IMR-90 (cell line): Measurements from ENCODE around the gene SLC35F1. TPM values are rescaled to one million over a fixed set of nuclear protein-coding genes. Genes with fewer than 3 reads are reported as not detected.

Experiments
- ATAC-seq: fragments of 200-7000 bp; cut with Tn5 transposase; 2 replicates; pipeline ENCODE4 v1.9.1; 2020; ENCODE audit warnings: low read depth, mild to moderate bottlenecking, moderate library complexity
- BruUV-seq: library from RNA; stranded (reverse); fragments of 400-500 nt; replicated peaks from 2 replicates; lab custom pipeline; 2021; lab: Mats Ljungman, UMichigan
- CTCF ChIA-PET: fragments of 300-600 bp; formaldehyde crosslinking; extraction: SDS; loops from one replicate; lab custom pipeline; 2021; ENCODE audit warnings: antibody characterized with exemption; lab: Yijun Ruan, JAX
- POLR2A ChIA-PET: fragments of 300-600 bp; sonication (Branson Sonifier 250); formaldehyde crosslinking; loops from one replicate; lab custom pipeline; 2022; ENCODE audit warnings: antibody characterized with exemption; ENCODE audit not compliant: unreplicated experiment; lab: Charles Lee
- DNase-seq: peaks from one replicate; pipeline ENCODE4 v3.0.0; 2013
- H2AFZ ChIP-seq: replicated peaks from 2 replicates; pipeline ENCODE3; 2013; ENCODE audit warnings: low read length, mild to moderate bottlenecking; ENCODE audit not compliant: poor library complexity
- H2AK5ac ChIP-seq: 2 replicates; pipeline ENCODE4 v1.6.1; 2013; ENCODE audit warnings: low read depth, low read length, inconsistent platforms
- H2AK9ac ChIP-seq: replicated peaks from 2 replicates; pipeline ENCODE3; 2013; ENCODE audit warnings: mild to moderate bottlenecking, low read depth, low read length, moderate library complexity; ENCODE audit not compliant: poor library complexity
- H2BK120ac ChIP-seq: 2 replicates; pipeline ENCODE4 v1.6.1; 2013; ENCODE audit warnings: low read depth, low read length, inconsistent platforms
- H2BK15ac ChIP-seq: 3 replicates; pipeline ENCODE4 v1.6.1; 2013; ENCODE audit warnings: low read depth, low read length, inconsistent platforms
- H2BK20ac ChIP-seq: 2 replicates; pipeline ENCODE4 v1.6.1; 2013; ENCODE audit warnings: low read depth, mild to moderate bottlenecking, inconsistent platforms, low read length, moderate library complexity
- H2BK5ac ChIP-seq: 2 replicates; pipeline ENCODE4 v1.6.1; 2013; ENCODE audit warnings: mild to moderate bottlenecking, low read depth, low read length, inconsistent platforms; ENCODE audit not compliant: poor library complexity, severe bottlenecking
- H3K14ac ChIP-seq: replicated peaks from 2 replicates; pipeline ENCODE4 v1.6.1; 2013; ENCODE audit warnings: low read depth, low read length, inconsistent platforms
- H3K18ac ChIP-seq: 2 replicates; pipeline ENCODE4 v1.6.1; 2013; ENCODE audit warnings: low read depth, low read length, control low read depth
- H3K23ac ChIP-seq: 2 replicates; pipeline ENCODE4 v1.6.1; 2013; ENCODE audit warnings: low read depth, low read length, inconsistent platforms
- H3K27ac ChIP-seq: 2 replicates; pipeline ENCODE4 v1.5.1; 2013; ENCODE audit warnings: mild to moderate bottlenecking, control low read depth, low read length; ENCODE audit not compliant: insufficient read depth
- H3K27me3 ChIP-seq: 2 replicates; pipeline ENCODE4 v1.6.1; 2013; ENCODE audit warnings: low read length; ENCODE audit not compliant: control insufficient read depth, insufficient read depth
- H3K36me3 ChIP-seq: 2 replicates; pipeline ENCODE4 v1.6.1; 2013; ENCODE audit warnings: low read length, mixed read lengths; ENCODE audit not compliant: control insufficient read depth, insufficient read depth
- H3K4ac ChIP-seq: 2 replicates; pipeline ENCODE4 v1.6.1; 2013; ENCODE audit warnings: low read depth, low read length, inconsistent platforms
- H3K4me1 ChIP-seq: 2 replicates; pipeline ENCODE4 v1.6.1; 2013; ENCODE audit warnings: low read length, mixed read lengths; ENCODE audit not compliant: control insufficient read depth, insufficient read depth
- H3K4me2 ChIP-seq: 2 replicates; pipeline ENCODE4 v1.6.1; 2013; ENCODE audit warnings: low read depth, mild to moderate bottlenecking, control low read depth, low read length, moderate library complexity
- H3K4me3 ChIP-seq: 2 replicates; pipeline ENCODE4 v1.5.1; 2013; ENCODE audit warnings: low read depth, mild to moderate bottlenecking, control low read depth, low read length, moderate library complexity; ENCODE audit not compliant: insufficient read depth
- H3K56ac ChIP-seq: 2 replicates; pipeline ENCODE4 v1.6.1; 2013; ENCODE audit warnings: low read length, inconsistent platforms; ENCODE audit not compliant: insufficient read depth; ENCODE audit errors: extremely low read depth
- H3K79me1 ChIP-seq, 2 experiments: 2 replicates each; pipeline ENCODE4 v1.6.1; 2013; ENCODE audit warnings: low read length in 2 of 2, inconsistent platforms in 1 of 2, low read depth in 1 of 2
- H3K9ac ChIP-seq: 2 replicates; pipeline ENCODE4 v1.6.1; 2013; ENCODE audit warnings: low read depth, low read length, control low read depth
- H3K9me1 ChIP-seq: 2 replicates; pipeline ENCODE4 v1.6.1; 2013; ENCODE audit warnings: low read length, inconsistent platforms; ENCODE audit not compliant: insufficient read depth
- H3K9me3 ChIP-seq: 2 replicates; pipeline ENCODE4 v1.6.1; 2013; ENCODE audit warnings: low read length; ENCODE audit not compliant: control insufficient read depth, insufficient read depth
- H4K20me1 ChIP-seq: 2 replicates; pipeline ENCODE4 v1.6.1; 2013; ENCODE audit warnings: low read length, inconsistent platforms; ENCODE audit not compliant: insufficient read depth
- H4K5ac ChIP-seq: 2 replicates; pipeline ENCODE4 v1.6.1; 2013; ENCODE audit warnings: mild to moderate bottlenecking, low read depth, low read length, control low read depth
- H4K8ac ChIP-seq, 2 experiments: 2 replicates each; pipeline ENCODE4 v1.6.1; 2013; ENCODE audit warnings: low read depth in 2 of 2, low read length in 2 of 2, control low read depth in 1 of 2, inconsistent platforms in 1 of 2
- H4K91ac ChIP-seq: 2 replicates; pipeline ENCODE4 v1.6.1; 2013; ENCODE audit warnings: low read depth, low read length, inconsistent platforms; ENCODE audit not compliant: insufficient read depth
- BHLHE40 ChIP-seq: fragments of 150-350 bp; IDR thresholded peaks from 2 replicates; pipeline ENCODE4 v1.6.1; 2016; ENCODE audit warnings: mild to moderate bottlenecking, low read depth, low read length
- CEBPB ChIP-seq: IDR thresholded peaks from 2 replicates; pipeline ENCODE4 v1.6.1; 2012; ENCODE audit warnings: low read depth, low read length, improper control_type of control experiment
- CHD1 ChIP-seq: IDR thresholded peaks from 2 replicates; pipeline ENCODE4 v1.6.1; 2012; ENCODE audit warnings: low read depth, low read length, improper control_type of control experiment
- CTCF ChIP-seq: conservative IDR thresholded peaks from 2 replicates; pipeline ENCODE4 v1.5.1; 2012; ENCODE audit warnings: mild to moderate bottlenecking, low read depth, low read length, improper control_type of control experiment
- ELK1 ChIP-seq: fragments of 150-350 bp; IDR thresholded peaks from 2 replicates; pipeline ENCODE4 v1.6.1; 2016; ENCODE audit warnings: low read depth, mild to moderate bottlenecking, low read length, moderate library complexity, borderline replicate concordance
- FOS ChIP-seq: fragments of 150-350 bp; IDR thresholded peaks from 2 replicates; pipeline ENCODE4 v1.6.1; 2016; ENCODE audit warnings: low read depth, low read length
- MAFK ChIP-seq: IDR thresholded peaks from 2 replicates; pipeline ENCODE4 v1.6.1; 2012; ENCODE audit warnings: low read depth, low read length, improper control_type of control experiment
- MAZ ChIP-seq: IDR thresholded peaks from 2 replicates; pipeline ENCODE4 v1.6.1; 2012; ENCODE audit warnings: low read depth, mild to moderate bottlenecking, low read length, improper control_type of control experiment, moderate library complexity, borderline replicate concordance
- MXI1 ChIP-seq: IDR thresholded peaks from 2 replicates; pipeline ENCODE4 v1.6.1; 2012; ENCODE audit warnings: low read depth, mild to moderate bottlenecking, low read length, moderate library complexity, borderline replicate concordance
- NFE2L2 ChIP-seq: fragments of 150-350 bp; IDR thresholded peaks from 2 replicates; pipeline ENCODE4 v1.6.1; 2016; ENCODE audit warnings: low read depth, mild to moderate bottlenecking, low read length
- POLR2A ChIP-seq: IDR thresholded peaks from 2 replicates; pipeline ENCODE4 v1.6.1; 2012; ENCODE audit warnings: mild to moderate bottlenecking, low read depth, low read length
- RAD21 ChIP-seq: IDR thresholded peaks from 2 replicates; pipeline ENCODE4 v1.6.1; 2012; ENCODE audit warnings: low read length, improper control_type of control experiment
- RCOR1 ChIP-seq: IDR thresholded peaks from 2 replicates; pipeline ENCODE4 v1.6.1; 2012; ENCODE audit warnings: mild to moderate bottlenecking, low read length, improper control_type of control experiment; ENCODE audit not compliant: insufficient replicate concordance
- RFX5 ChIP-seq: IDR thresholded peaks from 2 replicates; pipeline ENCODE4 v1.8.0; 2012; ENCODE audit warnings: low read depth, mild to moderate bottlenecking, low read length, moderate library complexity
- SMC3 ChIP-seq: fragments of 150-350 bp; IDR thresholded peaks from 2 replicates; pipeline ENCODE4 v1.6.1; 2016; ENCODE audit warnings: low read depth, mild to moderate bottlenecking, antibody characterized with exemption, low read length, moderate library complexity
- USF2 ChIP-seq: fragments of 150-350 bp; IDR thresholded peaks from 2 replicates; pipeline ENCODE4 v1.6.1; 2017; ENCODE audit warnings: mild to moderate bottlenecking, antibody characterized with exemption, low read length, low read depth
- WGBS, 2 experiments: methylation state at CpG; one replicate each; pipeline versions ENCODE4 v1.1.5 to v1.1.7; 2013; ENCODE audit warnings: missing lambda C conversion rate in 2 of 2; ENCODE audit not compliant: insufficient read length in 1 of 2; ENCODE audit errors: extremely low coverage in 2 of 2; 5-methylcytosine and 5-hydroxymethylcytosine counted together
- dilution Hi-C: fragments of 300-500 bp; cut with HindIII; formaldehyde crosslinking; loops from one replicate; pipeline ENCODE4 v1.14.3; 2018; ENCODE audit warnings: low sequenced_read_pairs; ENCODE audit not compliant: unreplicated experiment
- in situ Hi-C: fragments of 300-500 bp; cut with MboI; formaldehyde crosslinking; loops from 3 replicates; pipeline ENCODE4 v1.14.3; 2019; ENCODE audit warnings: low sequenced_read_pairs, inconsistent platforms, mixed read lengths
- intact Hi-C: fragments of 100-400 bp; cut with micrococcal nuclease; formaldehyde crosslinking; loops from 2 replicates; pipeline ENCODE4 v1.10.0; 2022
- polyA plus RNA-seq, 3 experiments: library from polyadenylated mRNA; depleted of rRNA; stranded (reverse); fragments of >200 nt; gene quantifications; 2 replicates each; pipeline ENCODE4 v1.2.3, GENCODE V29; 2012; ENCODE audit warnings: low replicate concordance in 1 of 3
- total RNA-seq: library from RNA; depleted of rRNA; stranded (reverse); fragments of >200 nt; gene quantifications from 2 replicates; pipeline ENCODE4 v1.2.3, GENCODE V29; 2012

Gene SLC35F1
- total and polyA plus RNA-seq, 2 of the 4 experiments (the other 2 are of a cell fraction): not detected

GRCh38 chr6:117990151-117990550, 83.1 kb downstream of the SLC35F1 start:
- no peak overlapping the region for H3K23ac ChIP-seq
- TF ChIP-seq MAZ (no peak), RAD21 (no peak), ELK1 (no peak), POLR2A (no peak), RFX5 (no peak), BHLHE40 (no peak), CEBPB (no peak), MXI1 (no peak), FOS (no peak), SMC3 (no peak), NFE2L2 (no peak), USF2 (no peak), RCOR1 (no peak), CHD1 (no peak), CTCF (no peak), MAFK (no peak)
- ChIA-PET CTCF (no interaction called here), POLR2A (no interaction called here)
- H2AFZ ChIP-seq: no peak overlapping the region
- no peaks in the 10 kb centered on the region for H3K9me1 ChIP-seq
- no peak overlapping the region for H3K14ac ChIP-seq
- H3K9me3 ChIP-seq: no peaks in the 10 kb centered on the region
- no peak overlapping the region for H3K18ac ChIP-seq
- H3K9ac ChIP-seq: no peak overlapping the region
- no peak overlapping the region for H3K4ac ChIP-seq
- no TSS peak for BruUV-seq
- in situ Hi-C loops (no loop called here), intact Hi-C loops (no loop called here), dilution Hi-C loops (no loop called here)
- no peak overlapping the region for H4K5ac ChIP-seq
- no CpG with 5 or more reads among the region's 1 CpG for WGBS, 2 experiments
- no peak for ATAC-seq
- H4K91ac ChIP-seq: no peak overlapping the region
- no peak overlapping the region for H3K27ac ChIP-seq
- no peak overlapping the region for H2BK5ac ChIP-seq
- no peak for DNase-seq
- H4K8ac ChIP-seq: no peak overlapping the region
- H3K4me2 ChIP-seq: no peak overlapping the region
- no peak overlapping the region for H2BK15ac ChIP-seq
- H3K56ac ChIP-seq: no peak overlapping the region
- no peaks in the 10 kb centered on the region for H3K79me1 ChIP-seq
- H4K20me1 ChIP-seq: no peaks in the 10 kb centered on the region
- no peak overlapping the region for H2BK20ac ChIP-seq
- no peak overlapping the region for H2BK120ac ChIP-seq
- no peaks in the 10 kb centered on the region for H3K36me3 ChIP-seq
- no peaks in the 10 kb centered on the region for H3K27me3 ChIP-seq
- H3K4me3 ChIP-seq: no peak overlapping the region
- H3K4me1 ChIP-seq: no peaks in the 10 kb centered on the region
- no peak overlapping the region for H2AK9ac ChIP-seq
- H2AK5ac ChIP-seq: no peak overlapping the region
